Measurements from ENCODE around the gene ADAMTS4.

ADAMTS4 gene

GRCh38 chr1:161206411-161207140 lies 7.7 kb upstream of the ADAMTS4 start:
- H3K4me1 ChIP-seq (ENCODE audit: control insufficient read depth in 2 of 2, insufficient read depth in 2 of 2, low read length in 2 of 2), result peaks cover 11 to 14% of the 10 kb centered on the region in 2 donors

GRCh38 chr1:161201836-161202712 lies 3.2 kb upstream of the ADAMTS4 start, which contains the start of gene NDUFS2:
Gene NDUFS2 (plus strand): TSS chr1:161202367. CDS start chr1:161202386, 19 bp downstream.
- H3K36me3 ChIP-seq (ENCODE audit: control insufficient read depth in 2 of 2, insufficient read depth in 2 of 2, low read length in 2 of 2), result peaks cover 19 to 34% of the 10 kb centered on the region in 2 donors
- H3K9ac ChIP-seq (ENCODE audit: low read depth in 1 of 2, low read length in 2 of 2), result peak within 1 kb of the TSS; percentile 84 to 100
- no peaks in the 10 kb centered on the region for H3K9me3 ChIP-seq (ENCODE audit: control insufficient read depth in 2 of 2, low read length in 2 of 2)
- no peaks in the 10 kb centered on the region for H3K27me3 ChIP-seq (ENCODE audit: control insufficient read depth in 2 of 2, insufficient read depth in 2 of 2, low read length in 2 of 2)
- H3K4me1 ChIP-seq (ENCODE audit: control insufficient read depth in 2 of 2, insufficient read depth in 2 of 2, low read length in 2 of 2), result peaks cover 35 to 37% of the 10 kb centered on the region in 2 donors
- H3K4me3 ChIP-seq (ENCODE audit: low read length in 2 of 2), result peak within 1 kb of the TSS; percentile 80 to 99
- peak within 1 kb of the TSS; percentile 96 to 97 for H3K27ac ChIP-seq (ENCODE audit: low read depth in 2 of 2, low read length in 2 of 2)

More at GRCh38 chr1:161206411-161207140, 7.7 kb upstream of the ADAMTS4 start:
- Histone ChIP-seq H3K27ac (ENCODE audit: low read depth in 2 of 2, low read length in 2 of 2) (peak overlapping the region; percentile 62 to 75), H3K9ac (ENCODE audit: low read depth in 1 of 2, low read length in 2 of 2) (no peak overlapping the region), H3K9me3 (ENCODE audit: control insufficient read depth in 2 of 2, low read length in 2 of 2) (no peaks in the 10 kb centered on the region), H3K36me3 (ENCODE audit: control insufficient read depth in 2 of 2, insufficient read depth in 2 of 2, low read length in 2 of 2) (peaks cover 46 to 66% of the 10 kb centered on the region in 2 donors), H3K4me3 (ENCODE audit: low read length in 2 of 2) (no peak overlapping the region), H3K27me3 (ENCODE audit: control insufficient read depth in 2 of 2, insufficient read depth in 2 of 2, low read length in 2 of 2) (no peaks in the 10 kb centered on the region)

- Histone ChIP-seq H3K36me3 (ENCODE audit: control insufficient read depth in 2 of 2, insufficient read depth in 2 of 2, low read length in 2 of 2) (peaks cover 11 to 25% of the 10 kb centered on the region in 2 donors), H3K9me3 (ENCODE audit: control insufficient read depth in 2 of 2, low read length in 2 of 2) (no peaks in the 10 kb centered on the region), H3K9ac (ENCODE audit: low read depth in 1 of 2, low read length in 2 of 2) (peak overlapping the region; percentile 84 to 100), H3K27ac (ENCODE audit: low read depth in 2 of 2, low read length in 2 of 2) (peak overlapping the region; percentile 96 to 97), H3K4me1 (ENCODE audit: control insufficient read depth in 2 of 2, insufficient read depth in 2 of 2, low read length in 2 of 2) (peaks cover 38 to 42% of the 10 kb centered on the region in 2 donors), H3K4me3 (ENCODE audit: low read length in 2 of 2) (peak overlapping the region; percentile 80 to 99), H3K27me3 (ENCODE audit: control insufficient read depth in 2 of 2, insufficient read depth in 2 of 2, low read length in 2 of 2) (no peaks in the 10 kb centered on the region)
These were observed 2.4 kb upstream of the ADAMTS4 start for GRCh38 chr1:161200992-161201835.

- Histone ChIP-seq H3K9ac (ENCODE audit: low read depth in 1 of 2, low read length in 2 of 2) (peak overlapping the region in 1 of 2 donors; percentile 28), H3K27ac (ENCODE audit: low read depth in 2 of 2, low read length in 2 of 2) (peak overlapping the region; percentile 96 to 97), H3K4me3 (ENCODE audit: low read length in 2 of 2) (no peak overlapping the region), H3K9me3 (ENCODE audit: control insufficient read depth in 2 of 2, low read length in 2 of 2) (no peaks in the 10 kb centered on the region), H3K36me3 (ENCODE audit: control insufficient read depth in 2 of 2, insufficient read depth in 2 of 2, low read length in 2 of 2) (peaks cover 7 to 18% of the 10 kb centered on the region in 2 donors), H3K27me3 (ENCODE audit: control insufficient read depth in 2 of 2, insufficient read depth in 2 of 2, low read length in 2 of 2) (no peaks in the 10 kb centered on the region), H3K4me1 (ENCODE audit: control insufficient read depth in 2 of 2, insufficient read depth in 2 of 2, low read length in 2 of 2) (peaks cover 38 to 42% of the 10 kb centered on the region in 2 donors)
These were observed 1.7 kb upstream of the ADAMTS4 start for GRCh38 chr1:161200421-161200991.

GRCh38 chr1:161199506-161200139 lies 769 bp upstream of the ADAMTS4 start:
- H3K36me3 ChIP-seq (ENCODE audit: control insufficient read depth in 2 of 2, insufficient read depth in 2 of 2, low read length in 2 of 2), result peaks cover 4 to 13% of the 10 kb centered on the region in 2 donors
- no peaks in the 10 kb centered on the region for H3K27me3 ChIP-seq (ENCODE audit: control insufficient read depth in 2 of 2, insufficient read depth in 2 of 2, low read length in 2 of 2)
- peaks cover 39 to 42% of the 10 kb centered on the region in 2 donors for H3K4me1 ChIP-seq (ENCODE audit: control insufficient read depth in 2 of 2, insufficient read depth in 2 of 2, low read length in 2 of 2)
- H3K9me3 ChIP-seq (ENCODE audit: control insufficient read depth in 2 of 2, low read length in 2 of 2), result no peaks in the 10 kb centered on the region
- peak overlapping the region; percentile 66 to 97 for H3K27ac ChIP-seq (ENCODE audit: low read depth in 2 of 2, low read length in 2 of 2)
- peak overlapping the region in 1 of 2 donors; percentile 47 for H3K9ac ChIP-seq (ENCODE audit: low read depth in 1 of 2, low read length in 2 of 2)
- no peak overlapping the region for H3K4me3 ChIP-seq (ENCODE audit: low read length in 2 of 2)

- no peaks in the 10 kb centered on the region for H3K9me3 ChIP-seq (ENCODE audit: control insufficient read depth in 2 of 2, low read length in 2 of 2)
- H3K4me3 ChIP-seq (ENCODE audit: low read length in 2 of 2), result peak overlapping the region; percentile 38 to 53
- H3K27me3 ChIP-seq (ENCODE audit: control insufficient read depth in 2 of 2, insufficient read depth in 2 of 2, low read length in 2 of 2), result no peaks in the 10 kb centered on the region
- peaks cover 37 to 38% of the 10 kb centered on the region in 2 donors for H3K4me1 ChIP-seq (ENCODE audit: control insufficient read depth in 2 of 2, insufficient read depth in 2 of 2, low read length in 2 of 2)
- H3K9ac ChIP-seq (ENCODE audit: low read depth in 1 of 2, low read length in 2 of 2), result peak overlapping the region in 1 of 2 donors; percentile 48
- H3K27ac ChIP-seq (ENCODE audit: low read depth in 2 of 2, low read length in 2 of 2), result peak overlapping the region; percentile 66 to 97
- peaks cover 0 to under 1% of the 10 kb centered on the region in 2 donors for H3K36me3 ChIP-seq (ENCODE audit: control insufficient read depth in 2 of 2, insufficient read depth in 2 of 2, low read length in 2 of 2)
These were observed 509 bp downstream of the ADAMTS4 start for GRCh38 chr1:161198194-161198896.

- H3K9me3 ChIP-seq (ENCODE audit: control insufficient read depth in 2 of 2, low read length in 2 of 2), result no peaks in the 10 kb centered on the region
- H3K4me3 ChIP-seq (ENCODE audit: low read length in 2 of 2), result peak overlapping the region; percentile 6 to 53
- H3K4me1 ChIP-seq (ENCODE audit: control insufficient read depth in 2 of 2, insufficient read depth in 2 of 2, low read length in 2 of 2), result peaks cover 34 to 36% of the 10 kb centered on the region in 2 donors
- peak overlapping the region in 1 of 2 donors; percentile 97 for H3K27ac ChIP-seq (ENCODE audit: low read depth in 2 of 2, low read length in 2 of 2)
- H3K36me3 ChIP-seq (ENCODE audit: control insufficient read depth in 2 of 2, insufficient read depth in 2 of 2, low read length in 2 of 2), result no peaks in the 10 kb centered on the region
- H3K9ac ChIP-seq (ENCODE audit: low read depth in 1 of 2, low read length in 2 of 2), result peak overlapping the region; percentile 8 to 14
- no peaks in the 10 kb centered on the region for H3K27me3 ChIP-seq (ENCODE audit: control insufficient read depth in 2 of 2, insufficient read depth in 2 of 2, low read length in 2 of 2)
These were observed 1.2 kb downstream of the ADAMTS4 start for GRCh38 chr1:161197560-161198193.

- H3K4me1 ChIP-seq (ENCODE audit: control insufficient read depth in 2 of 2, insufficient read depth in 2 of 2, low read length in 2 of 2), result peaks cover 33 to 36% of the 10 kb centered on the region in 2 donors
- H3K27ac ChIP-seq (ENCODE audit: low read depth in 2 of 2, low read length in 2 of 2), result peak overlapping the region; percentile 54 to 97
- no peaks in the 10 kb centered on the region for H3K9me3 ChIP-seq (ENCODE audit: control insufficient read depth in 2 of 2, low read length in 2 of 2)
- no peaks in the 10 kb centered on the region for H3K27me3 ChIP-seq (ENCODE audit: control insufficient read depth in 2 of 2, insufficient read depth in 2 of 2, low read length in 2 of 2)
- H3K4me3 ChIP-seq (ENCODE audit: low read length in 2 of 2), result peak overlapping the region in 1 of 2 donors; percentile 53
- peak overlapping the region; percentile 8 to 49 for H3K9ac ChIP-seq (ENCODE audit: low read depth in 1 of 2, low read length in 2 of 2)
- H3K36me3 ChIP-seq (ENCODE audit: control insufficient read depth in 2 of 2, insufficient read depth in 2 of 2, low read length in 2 of 2), result no peaks in the 10 kb centered on the region
These were observed 2.1 kb downstream of the ADAMTS4 start for GRCh38 chr1:161196521-161197451.
